Measurements from ENCODE around the gene TLCD3B.
"Not testable (repeated sequence)": the region's sequence is repeated elsewhere in the genome, so short reads cannot be mapped to it uniquely, and the experiment has no call there.

Gene TLCD3B

GRCh38 chr16:30063278-30063892 is 32.3 kb upstream of the TLCD3B start:
- no peak for DNase-seq (ENCODE audit: extremely low read depth in 1 of 2, low read depth in 1 of 2)

GRCh38 chr16:30060836-30061554 is 29.9 kb upstream of the TLCD3B start:
- no peak for DNase-seq (ENCODE audit: extremely low read depth in 1 of 2, low read depth in 1 of 2)

GRCh38 chr16:30060346-30060745 is 29.3 kb upstream of the TLCD3B start:
- no peak for DNase-seq (ENCODE audit: extremely low read depth in 1 of 2, low read depth in 1 of 2)

- DNase-seq (ENCODE audit: extremely low read depth in 1 of 2, low read depth in 1 of 2), result no peak
Observed at GRCh38 chr16:30054959-30055553, 24.0 kb upstream of the TLCD3B start.

- no peak for DNase-seq (ENCODE audit: extremely low read depth in 1 of 2, low read depth in 1 of 2)
Observed at GRCh38 chr16:30054451-30054850, 23.4 kb upstream of the TLCD3B start.

- DNase-seq (ENCODE audit: extremely low read depth in 1 of 2, low read depth in 1 of 2), result no peak
Observed at GRCh38 chr16:30053376-30054015, 22.4 kb upstream of the TLCD3B start.

GRCh38 chr16:30052671-30053372 is 21.8 kb upstream of the TLCD3B start:
- DNase-seq (ENCODE audit: extremely low read depth in 1 of 2, low read depth in 1 of 2), result peak; percentile 83 to 89

GRCh38 chr16:30051518-30051917 is 20.4 kb upstream of the TLCD3B start:
- DNase-seq (ENCODE audit: extremely low read depth in 1 of 2, low read depth in 1 of 2), result no peak

GRCh38 chr16:30049871-30050270 is 18.8 kb upstream of the TLCD3B start:
- DNase-seq (ENCODE audit: extremely low read depth in 1 of 2, low read depth in 1 of 2), result no peak

GRCh38 chr16:30046588-30046987 is 15.5 kb upstream of the TLCD3B start:
- DNase-seq (ENCODE audit: extremely low read depth in 1 of 2, low read depth in 1 of 2), result no peak

- DNase-seq (ENCODE audit: extremely low read depth in 1 of 2, low read depth in 1 of 2), result no peak
Observed at GRCh38 chr16:30046178-30046577, 15.1 kb upstream of the TLCD3B start.

GRCh38 chr16:30041841-30042240 is 10.8 kb upstream of the TLCD3B start:
- DNase-seq (ENCODE audit: extremely low read depth in 1 of 2, low read depth in 1 of 2), result no peak

- DNase-seq (ENCODE audit: extremely low read depth in 1 of 2, low read depth in 1 of 2), result not testable (repeated sequence)
Observed at GRCh38 chr16:30040690-30041089, 9.6 kb upstream of the TLCD3B start.

- DNase-seq (ENCODE audit: extremely low read depth in 1 of 2, low read depth in 1 of 2), result no peak
Observed at GRCh38 chr16:30040221-30040620, 9.2 kb upstream of the TLCD3B start.

- DNase-seq (ENCODE audit: extremely low read depth in 1 of 2, low read depth in 1 of 2), result no peak
Observed at GRCh38 chr16:30033270-30033669, 2.2 kb upstream of the TLCD3B start.

- DNase-seq (ENCODE audit: extremely low read depth in 1 of 2, low read depth in 1 of 2), result peak; percentile 33
Observed at GRCh38 chr16:30032083-30032819, 1.2 kb upstream of the TLCD3B start.

- DNase-seq (ENCODE audit: extremely low read depth in 1 of 2, low read depth in 1 of 2), result no peak
Observed at GRCh38 chr16:30031477-30031918, 427 bp upstream of the TLCD3B start.

- DNase-seq (ENCODE audit: extremely low read depth in 1 of 2, low read depth in 1 of 2), result no peak
Observed at GRCh38 chr16:30030011-30030685, 923 bp downstream of the TLCD3B start.

- no peak for DNase-seq (ENCODE audit: extremely low read depth in 1 of 2, low read depth in 1 of 2)
Observed at GRCh38 chr16:30028438-30029076, 2.5 kb downstream of the TLCD3B start.

Measured in stimulated activated CD8-positive, alpha-beta memory T cell treated with anti-CD3 and anti-CD28 coated beads, Interleukin-7, amount 100 ng/mL, for 48 hours (primary cell).